ENCODE measurements around the gene MAST4. TPM values are rescaled to one million over a fixed set of nuclear protein-coding genes. Genes with fewer than 3 reads are reported as not detected.

MAST4 gene
- total and polyA plus RNA-seq, 4 donors = 3.7 to 9.5 (median 6.5) TPM

- H3K36me3 ChIP-seq (ENCODE audit: control insufficient read depth in 4 of 4, insufficient read depth in 3 of 4, low read depth in 1 of 4, low read length in 3 of 4) = no peaks in the 10 kb centered on the region
- TF ChIP-seq, protein P1, sequence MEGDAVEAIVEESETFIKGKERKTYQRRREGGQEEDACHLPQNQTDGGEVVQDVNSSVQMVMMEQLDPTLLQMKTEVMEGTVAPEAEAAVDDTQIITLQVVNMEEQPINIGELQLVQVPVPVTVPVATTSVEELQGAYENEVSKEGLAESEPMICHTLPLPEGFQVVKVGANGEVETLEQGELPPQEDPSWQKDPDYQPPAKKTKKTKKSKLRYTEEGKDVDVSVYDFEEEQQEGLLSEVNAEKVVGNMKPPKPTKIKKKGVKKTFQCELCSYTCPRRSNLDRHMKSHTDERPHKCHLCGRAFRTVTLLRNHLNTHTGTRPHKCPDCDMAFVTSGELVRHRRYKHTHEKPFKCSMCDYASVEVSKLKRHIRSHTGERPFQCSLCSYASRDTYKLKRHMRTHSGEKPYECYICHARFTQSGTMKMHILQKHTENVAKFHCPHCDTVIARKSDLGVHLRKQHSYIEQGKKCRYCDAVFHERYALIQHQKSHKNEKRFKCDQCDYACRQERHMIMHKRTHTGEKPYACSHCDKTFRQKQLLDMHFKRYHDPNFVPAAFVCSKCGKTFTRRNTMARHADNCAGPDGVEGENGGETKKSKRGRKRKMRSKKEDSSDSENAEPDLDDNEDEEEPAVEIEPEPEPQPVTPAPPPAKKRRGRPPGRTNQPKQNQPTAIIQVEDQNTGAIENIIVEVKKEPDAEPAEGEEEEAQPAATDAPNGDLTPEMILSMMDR (IDR thresholded peaks at IDR 0.05; ENCODE audit: low read depth, low read length, missing input control) = no peak
- TF ChIP-seq FOXA1 (IDR thresholded peaks at IDR 0.05) (no peak), EGR1 (IDR thresholded peaks at IDR 0.05; ENCODE audit: low read depth in 2 of 2) (no peak), HNF4G (IDR thresholded peaks at IDR 0.05) (no peak), NR2F2 (IDR thresholded peaks at IDR 0.05) (no peak), TAF1 (conservative IDR thresholded peaks at IDR 0.05) (no peak)
- no peaks in the 10 kb centered on the region for H3K9me3 ChIP-seq (ENCODE audit: control insufficient read depth in 4 of 4, low read length in 3 of 4)
- H3K27ac ChIP-seq (ENCODE audit: low read depth in 1 of 2, low read length in 2 of 2) = no peak overlapping the region
- H3K27me3 ChIP-seq (ENCODE audit: control insufficient read depth in 4 of 4, insufficient read depth in 4 of 4, low read length in 3 of 4) = no peaks in the 10 kb centered on the region
- H3K4me1 ChIP-seq (ENCODE audit: control insufficient read depth in 4 of 4, insufficient read depth in 4 of 4, low read length in 3 of 4) = peaks cover 0 to 6% (median 2%) of the 10 kb centered on the region in 4 donors
- no peak overlapping the region for H3K4me3 ChIP-seq (ENCODE audit: low read depth in 1 of 3, low read length in 3 of 3)
- H3K9ac ChIP-seq (ENCODE audit: low read depth in 1 of 2, low read length in 2 of 2) = no peak overlapping the region
- DNase-seq (ENCODE audit: low spot score) = no peak
These were observed 140.9 kb downstream of the MAST4 start for GRCh38 chr5:66737096-66737495.

DNA sequence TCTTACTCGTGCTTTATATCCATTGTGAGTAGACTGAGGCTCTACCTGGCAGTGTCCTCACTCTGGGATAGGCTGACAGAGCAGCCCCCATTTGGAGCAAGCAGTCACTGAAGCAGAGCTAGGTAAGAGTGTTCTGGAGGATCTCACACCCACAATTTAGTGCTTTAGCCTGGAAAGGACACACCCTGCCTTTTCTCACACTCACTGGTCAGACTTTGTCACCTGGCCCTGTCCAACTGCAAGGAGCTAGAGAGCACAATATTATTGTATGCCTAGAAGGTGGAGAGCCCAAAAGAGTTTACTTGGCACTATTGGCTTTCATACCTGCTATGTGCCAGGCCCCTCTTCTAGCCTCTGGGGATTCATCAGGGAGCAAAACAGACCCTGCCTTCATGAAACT, 141.9 kb downstream of the MAST4 start:
- Histone ChIP-seq H3K36me3 (ENCODE audit: control insufficient read depth in 4 of 4, insufficient read depth in 3 of 4, low read depth in 1 of 4, low read length in 3 of 4) (no peaks in the 10 kb centered on the region), H3K4me3 (ENCODE audit: low read depth in 1 of 3, low read length in 3 of 3) (no peak overlapping the region), H3K4me1 (ENCODE audit: control insufficient read depth in 4 of 4, insufficient read depth in 4 of 4, low read length in 3 of 4) (peaks cover 0 to 6% (median 2%) of the 10 kb centered on the region in 4 donors), H3K27ac (ENCODE audit: low read depth in 1 of 2, low read length in 2 of 2) (no peak overlapping the region), H3K27me3 (ENCODE audit: control insufficient read depth in 4 of 4, insufficient read depth in 4 of 4, low read length in 3 of 4) (no peaks in the 10 kb centered on the region), H3K9ac (ENCODE audit: low read depth in 1 of 2, low read length in 2 of 2) (no peak overlapping the region), H3K9me3 (ENCODE audit: control insufficient read depth in 4 of 4, low read length in 3 of 4) (no peaks in the 10 kb centered on the region)
- WGBS = 95% methylated on average over 1 of the region's 1 CpG
- no peak for DNase-seq (ENCODE audit: low spot score)
- TF ChIP-seq, protein P2, sequence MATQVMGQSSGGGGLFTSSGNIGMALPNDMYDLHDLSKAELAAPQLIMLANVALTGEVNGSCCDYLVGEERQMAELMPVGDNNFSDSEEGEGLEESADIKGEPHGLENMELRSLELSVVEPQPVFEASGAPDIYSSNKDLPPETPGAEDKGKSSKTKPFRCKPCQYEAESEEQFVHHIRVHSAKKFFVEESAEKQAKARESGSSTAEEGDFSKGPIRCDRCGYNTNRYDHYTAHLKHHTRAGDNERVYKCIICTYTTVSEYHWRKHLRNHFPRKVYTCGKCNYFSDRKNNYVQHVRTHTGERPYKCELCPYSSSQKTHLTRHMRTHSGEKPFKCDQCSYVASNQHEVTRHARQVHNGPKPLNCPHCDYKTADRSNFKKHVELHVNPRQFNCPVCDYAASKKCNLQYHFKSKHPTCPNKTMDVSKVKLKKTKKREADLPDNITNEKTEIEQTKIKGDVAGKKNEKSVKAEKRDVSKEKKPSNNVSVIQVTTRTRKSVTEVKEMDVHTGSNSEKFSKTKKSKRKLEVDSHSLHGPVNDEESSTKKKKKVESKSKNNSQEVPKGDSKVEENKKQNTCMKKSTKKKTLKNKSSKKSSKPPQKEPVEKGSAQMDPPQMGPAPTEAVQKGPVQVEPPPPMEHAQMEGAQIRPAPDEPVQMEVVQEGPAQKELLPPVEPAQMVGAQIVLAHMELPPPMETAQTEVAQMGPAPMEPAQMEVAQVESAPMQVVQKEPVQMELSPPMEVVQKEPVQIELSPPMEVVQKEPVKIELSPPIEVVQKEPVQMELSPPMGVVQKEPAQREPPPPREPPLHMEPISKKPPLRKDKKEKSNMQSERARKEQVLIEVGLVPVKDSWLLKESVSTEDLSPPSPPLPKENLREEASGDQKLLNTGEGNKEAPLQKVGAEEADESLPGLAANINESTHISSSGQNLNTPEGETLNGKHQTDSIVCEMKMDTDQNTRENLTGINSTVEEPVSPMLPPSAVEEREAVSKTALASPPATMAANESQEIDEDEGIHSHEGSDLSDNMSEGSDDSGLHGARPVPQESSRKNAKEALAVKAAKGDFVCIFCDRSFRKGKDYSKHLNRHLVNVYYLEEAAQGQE (IDR thresholded peaks at IDR 0.05) = no peak
- TF ChIP-seq FOXA2 (IDR thresholded peaks at IDR 0.05) (no peak), NR2F2 (IDR thresholded peaks at IDR 0.05) (no peak), FOXA1 (IDR thresholded peaks at IDR 0.05) (no peak), YY1 (IDR thresholded peaks at IDR 0.05) (no peak), HNF4A (conservative IDR thresholded peaks at IDR 0.05) (no peak), TAF1 (conservative IDR thresholded peaks at IDR 0.05) (no peak), RXRA (IDR thresholded peaks at IDR 0.05) (no peak), EGR1 (IDR thresholded peaks at IDR 0.05; ENCODE audit: low read depth in 2 of 2) (no peak), HNF4G (IDR thresholded peaks at IDR 0.05) (no peak), ATF3 (IDR thresholded peaks at IDR 0.05) (no peak), MAX (IDR thresholded peaks at IDR 0.05) (no peak), SP1 (IDR thresholded peaks at IDR 0.05) (no peak), JUND (IDR thresholded peaks at IDR 0.05) (no peak), RAD21 (IDR thresholded peaks at IDR 0.05) (no peak)
- TF ChIP-seq, protein P3, sequence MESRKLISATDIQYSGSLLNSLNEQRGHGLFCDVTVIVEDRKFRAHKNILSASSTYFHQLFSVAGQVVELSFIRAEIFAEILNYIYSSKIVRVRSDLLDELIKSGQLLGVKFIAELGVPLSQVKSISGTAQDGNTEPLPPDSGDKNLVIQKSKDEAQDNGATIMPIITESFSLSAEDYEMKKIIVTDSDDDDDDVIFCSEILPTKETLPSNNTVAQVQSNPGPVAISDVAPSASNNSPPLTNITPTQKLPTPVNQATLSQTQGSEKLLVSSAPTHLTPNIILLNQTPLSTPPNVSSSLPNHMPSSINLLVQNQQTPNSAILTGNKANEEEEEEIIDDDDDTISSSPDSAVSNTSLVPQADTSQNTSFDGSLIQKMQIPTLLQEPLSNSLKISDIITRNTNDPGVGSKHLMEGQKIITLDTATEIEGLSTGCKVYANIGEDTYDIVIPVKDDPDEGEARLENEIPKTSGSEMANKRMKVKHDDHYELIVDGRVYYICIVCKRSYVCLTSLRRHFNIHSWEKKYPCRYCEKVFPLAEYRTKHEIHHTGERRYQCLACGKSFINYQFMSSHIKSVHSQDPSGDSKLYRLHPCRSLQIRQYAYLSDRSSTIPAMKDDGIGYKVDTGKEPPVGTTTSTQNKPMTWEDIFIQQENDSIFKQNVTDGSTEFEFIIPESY (IDR thresholded peaks at IDR 0.05) = no peak
- TF ChIP-seq, protein P1 (IDR thresholded peaks at IDR 0.05; ENCODE audit: low read depth, low read length, missing input control) = no peak

All from liver (tissue), 9 donors.